K562 (cell line): ENCODE results near the gene BCAS1. TPM values are rescaled to one million over a fixed set of nuclear protein-coding genes. Genes with fewer than 3 reads are reported as not detected.

ENCODE experiments used
- ATAC-seq: fragments of 200-7000 bp; cut with Tn5 transposase; 3 replicates; pipeline ENCODE4 v1.9.1; 2020; ENCODE audit warnings: moderate library complexity
- BruUV-seq: library from RNA; stranded (reverse); fragments of 400-500 nt; replicated peaks from 2 replicates; lab custom pipeline; 2021; lab: Mats Ljungman, UMichigan
- CTCF ChIA-PET: fragments of 300-600 bp; formaldehyde crosslinking; extraction: SDS; loops from one replicate; lab custom pipeline; 2021; ENCODE audit warnings: low intra/inter-chr PET ratio; lab: Yijun Ruan, JAX
- POLR2A ChIA-PET: fragments of 300-600, 350-650 bp; sonication (Branson Sonifier 250); formaldehyde crosslinking; extraction: SDS; loops from one replicate; lab custom pipeline; 2021; ENCODE audit warnings: antibody characterized with exemption, inconsistent platforms; lab: Yijun Ruan, JAX
- DNase-seq, 4 experiments: peaks; one replicate each; pipeline versions ENCODE4 v3.0.0 to v3.0.0-alpha.2; 2011 to 2018; ENCODE audit warnings: low spot score in 3 of 4, mixed read lengths in 3 of 4; ENCODE audit errors: extremely low read depth in 1 of 4
- FAIRE-seq: peaks from 2 replicates; lab custom pipeline; 2011; peaks lifted over from hg19 to GRCh38; lab: Jason Lieb, UNC
- H2AFZ ChIP-seq: 2 replicates; pipeline ENCODE4 v1.6.0; 2011; ENCODE audit warnings: low read depth, low read length, control low read depth, inconsistent platforms
- H3K27ac ChIP-seq: fragments of 200-600 bp; 3 replicates; pipeline ENCODE4 v1.8.0; 2011; ENCODE audit warnings: low read depth, mild to moderate bottlenecking, control low read depth, inconsistent platforms, low read length, moderate library complexity, mixed read lengths; ENCODE audit errors: extremely low read depth
- H3K27me3 ChIP-seq, 2 experiments: fragments of 300-600 bp in 1 of 2; 2 replicates in 1 of 2; 3 replicates in 1 of 2; pipeline versions ENCODE4 v1.6.0 to v1.8.0; 2011; ENCODE audit warnings: inconsistent platforms in 2 of 2, low read length in 2 of 2, mild to moderate bottlenecking in 1 of 2, mixed read lengths in 1 of 2, moderate library complexity in 1 of 2; ENCODE audit not compliant: control insufficient read depth in 2 of 2, insufficient read depth in 2 of 2
- H3K36me3 ChIP-seq: fragments of 300-600 bp; 3 replicates; pipeline ENCODE4 v1.8.0; 2011; ENCODE audit warnings: mild to moderate bottlenecking, low read length, inconsistent platforms; ENCODE audit not compliant: control insufficient read depth, insufficient read depth
- H3K4me1 ChIP-seq, 2 experiments: fragments of 200-600 bp in 1 of 2; replicated peaks in 1 of 2; 2 replicates in 1 of 2; 3 replicates in 1 of 2; pipeline versions ENCODE4 v1.5.1 to v1.8.0; 2011; ENCODE audit warnings: inconsistent platforms in 2 of 2, low read length in 2 of 2, mild to moderate bottlenecking in 1 of 2, mixed read lengths in 1 of 2, moderate library complexity in 1 of 2; ENCODE audit not compliant: control insufficient read depth in 2 of 2, insufficient read depth in 2 of 2
- H3K4me2 ChIP-seq: 2 replicates; pipeline ENCODE4 v1.6.1; 2011; ENCODE audit warnings: low read length, control low read depth, inconsistent platforms, mixed read lengths; ENCODE audit not compliant: insufficient read depth
- H3K4me3 ChIP-seq: fragments of 200-600 bp; sonication (generic), shearing (Covaris generic); 2 replicates; pipeline ENCODE4 v1.5.1; 2016; ENCODE audit warnings: control low read depth, inconsistent platforms
- H3K79me2 ChIP-seq: fragments of 200-600 bp; 3 replicates; pipeline ENCODE4 v1.8.0; 2011; ENCODE audit warnings: low read length, inconsistent platforms; ENCODE audit not compliant: control insufficient read depth, insufficient read depth
- H3K9ac ChIP-seq, 2 experiments: 2 replicates each; pipeline versions ENCODE4 v1.6.0 to v1.6.1; 2011; ENCODE audit warnings: low read depth in 2 of 2, low read length in 2 of 2, control low read depth in 1 of 2, inconsistent platforms in 1 of 2, mild to moderate bottlenecking in 1 of 2, mixed read lengths in 1 of 2; ENCODE audit not compliant: insufficient read depth in 1 of 2
- H3K9me1 ChIP-seq: one replicate; pipeline ENCODE4 v1.6.0; 2011; ENCODE audit warnings: inconsistent platforms, mild to moderate bottlenecking, low read length, moderate library complexity; ENCODE audit not compliant: control insufficient read depth, insufficient read depth
- H3K9me3 ChIP-seq: replicated peaks from 2 replicates; pipeline ENCODE4 v1.5.1; 2011; ENCODE audit warnings: low read depth, low read length, inconsistent platforms; ENCODE audit not compliant: control insufficient read depth, insufficient read depth
- H4K20me1 ChIP-seq: replicated peaks from 2 replicates; pipeline ENCODE4 v1.6.1; 2011; ENCODE audit warnings: low read length, inconsistent platforms, mixed read lengths; ENCODE audit not compliant: control insufficient read depth, insufficient read depth
- E2F4 ChIP-seq: sonication (generic); formaldehyde crosslinking; IDR thresholded peaks from 2 replicates; pipeline ENCODE4 v1.8.0; 2022; ENCODE audit warnings: mild to moderate bottlenecking, low read depth, missing genetic modification reagents
- GTF2A2 ChIP-seq: IDR thresholded peaks from 2 replicates; pipeline ENCODE4 v1.6.1; 2016; ENCODE audit warnings: mild to moderate bottlenecking, missing genetic modification characterization, missing compliant biosample characterization
- HMG20A ChIP-seq: fragments of 450-650 bp; formaldehyde crosslinking; conservative IDR thresholded peaks from 2 replicates; pipeline ENCODE4 v1.4.0; 2020; ENCODE audit warnings: mild to moderate bottlenecking, mixed read lengths
- KAT8 ChIP-seq: fragments of 450-650 bp; IDR thresholded peaks from 2 replicates; pipeline ENCODE4 v1.6.1; 2016; ENCODE audit warnings: low read depth, mild to moderate bottlenecking
- MTA3 ChIP-seq: fragments of 450-650 bp; formaldehyde crosslinking; IDR thresholded peaks from 2 replicates; pipeline ENCODE4 v1.6.1; 2017; ENCODE audit warnings: mild to moderate bottlenecking, borderline replicate concordance
- NR2C2 ChIP-seq, 2 experiments: fragments of 200-800 bp in 1 of 2; sonication (Bioruptor generic) in 1 of 2; sonication (generic) in 1 of 2; formaldehyde crosslinking in 1 of 2; IDR thresholded peaks; 2 replicates each; pipeline versions ENCODE4 v1.6.1 to v1.8.0; 2016 to 2022; ENCODE audit warnings: mild to moderate bottlenecking in 1 of 2, missing compliant biosample characterization in 1 of 2, missing genetic modification characterization in 1 of 2, missing genetic modification reagents in 1 of 2
- SMARCA4 ChIP-seq: fragments of 450-650 bp; IDR thresholded peaks from 2 replicates; pipeline ENCODE4 v1.6.1; 2016
- ZNF398 ChIP-seq: fragments of 250-450 bp; sonication (Bioruptor Pico); IDR thresholded peaks from 2 replicates; pipeline ENCODE4 v1.8.0; 2021; ENCODE audit warnings: moderate library complexity, mild to moderate bottlenecking, inconsistent platforms
- ZNF589 ChIP-seq: fragments of 200-800 bp; sonication (Bioruptor generic); IDR thresholded peaks from 2 replicates; pipeline ENCODE4 v1.6.1; 2016; ENCODE audit warnings: low read depth, missing genetic modification characterization, missing compliant biosample characterization
- ZNF639 ChIP-seq, 2 experiments: fragments of 200-800 bp in 1 of 2; sonication (Bioruptor generic) in 1 of 2; sonication (generic) in 1 of 2; formaldehyde crosslinking in 1 of 2; IDR thresholded peaks in 1 of 2; conservative IDR thresholded peaks in 1 of 2; 2 replicates each; pipeline versions ENCODE4 v1.5.0 to v1.6.1; 2016 to 2020; ENCODE audit warnings: missing compliant biosample characterization in 1 of 2, missing genetic modification characterization in 1 of 2, missing genetic modification reagents in 1 of 2
- WGBS: fragments of 100-300 bp; shearing (Covaris generic); methylation state at CpG from one replicate; pipeline ENCODE4 v1.1.6; 2016; ENCODE audit warnings: low coverage, mixed read lengths; ENCODE audit not compliant: insufficient coverage; ENCODE audit errors: missing lambda C conversion rate; 5-methylcytosine and 5-hydroxymethylcytosine counted together
- in situ Hi-C: fragments of 300-500 bp; cut with MboI; formaldehyde crosslinking; loops from 4 replicates; pipeline ENCODE4 v1.15.0; 2018; ENCODE audit warnings: inconsistent platforms, mixed read lengths
- intact Hi-C: fragments of 100-400 bp; cut with micrococcal nuclease; formaldehyde crosslinking; loops from 2 replicates; pipeline ENCODE4 v1.14.2; 2022
- polyA plus RNA-seq, 8 experiments: library from polyadenylated mRNA; depleted of rRNA in 4 of 8; stranded (reverse) in 5 of 8; unstranded in 3 of 8; fragments of >200 nt; fragmentation: Nextera tagmentation in 2 of 8; fragmentation: Illumina TruSeq in 1 of 8; extraction: Ambion mirVana in 2 of 8; extraction: Trizol in 1 of 8; gene quantifications; 2 replicates each; pipeline versions ENCODE4 v1.2.1 to v1.2.3, GENCODE V29; 2011 to 2014; ENCODE audit warnings: inconsistent platforms in 1 of 8, missing spikeins in 1 of 8
- total RNA-seq, 7 experiments: library from RNA; depleted of rRNA in 6 of 7; stranded (reverse); fragments of >200 nt in 6 of 7; fragmentation: Illumina TruSeq in 2 of 7; extraction: Trizol in 2 of 7; gene quantifications; 2 replicates each; pipeline versions ENCODE4 v1.2.1 to v1.2.3, GENCODE V29; 2011 to 2021; ENCODE audit warnings: low replicate concordance in 1 of 7

BCAS1 gene
- total and polyA plus RNA-seq, 9 of the 15 experiments (the other 6 are each of a cell fraction or from before 2014, with no cell fraction given): 0.18 to 2.3 (median 0.93) TPM

- no peak for TF ChIP-seq E2F4 (CRISPR knock-in tag)
- TF ChIP-seq HMG20A (CRISPR knock-in tag): no peak
- no peak for TF ChIP-seq ZNF398 (CRISPR knock-in tag)
- TF ChIP-seq GTF2A2 (tag): no peak
- peak; percentile 40; the same call in 1 of the 2 replicates for TF ChIP-seq SMARCA4
Measured at GRCh38 chr20:53940907-53941545, 129.4 kb downstream of the BCAS1 start (continued).

GRCh38 chr20:53940360-53940702 lies 130.1 kb downstream of the BCAS1 start:
- FAIRE-seq (no peak), ATAC-seq (no peak), DNase-seq (no peak)
- no peaks in the 10 kb centered on the region for H3K9me1 ChIP-seq
- H3K36me3 ChIP-seq: no peaks in the 10 kb centered on the region; the same call in 2 of the 3 replicates
- ChIA-PET CTCF (interaction anchor here (0.7 to 3.7 kb wide), 4 partner anchors 25 to 527 kb away, joined by 3 to 32 read pairs (median 3); partner anchors contain the start of gene ZNF217), POLR2A (interaction anchor here (0.6 to 1.3 kb wide), 5 partner anchors 19 to 861 kb away, joined by 3 to 4 read pairs (median 4); no protein-coding TSS in a partner anchor)
- H3K4me3 ChIP-seq: no peak overlapping the region
- H3K9me3 ChIP-seq: no peaks in the 10 kb centered on the region
- no TSS peak for BruUV-seq
- WGBS: 64% methylated on average over 7 of the region's 7 CpGs
- peaks cover 0 to 52% of the 10 kb centered on the region in 2 experiments; a peak in 4 of 5 replicates for H3K4me1 ChIP-seq
- intact Hi-C loops: loop anchor here (1.0 to 10.0 kb wide), 6 partner anchors 73 to 736 kb away; no protein-coding TSS in a partner anchor
- H2AFZ ChIP-seq: peak overlapping the region; percentile 87
- no peaks in the 10 kb centered on the region for H3K27me3 ChIP-seq
- in situ Hi-C loops: loop anchor here (5.0 kb wide), 2 partner anchors 122 to 363 kb away; no protein-coding TSS in a partner anchor
- no peaks in the 10 kb centered on the region for H4K20me1 ChIP-seq
- H3K79me2 ChIP-seq: no peaks in the 10 kb centered on the region
- H3K4me2 ChIP-seq: no peak overlapping the region
- H3K27ac ChIP-seq: peak overlapping the region; percentile 33; the same call in 2 of the 3 replicates
- H3K9ac ChIP-seq: peak overlapping the region in 1 of 2 experiments; percentile 36; a peak in 1 of 4 replicates
- TF ChIP-seq ZNF639 (CRISPR knock-in tag; conservative IDR thresholded peaks at IDR 0.05 in 1 of 2, IDR thresholded peaks at IDR 0.05 in 1 of 2): 0 out of 4 replicates have a peak, but pooled peaks of 1 of the 2 experiments have one; percentile 18
- no peak for TF ChIP-seq NR2C2 (CRISPR knock-in tag; IDR thresholded peaks at IDR 0.05)
- 0 out of 2 replicates have a peak, but pooled peaks have one; percentile 2 for TF ChIP-seq NR2C2 (tag; IDR thresholded peaks at IDR 0.05)
- TF ChIP-seq KAT8: peak; percentile 3; the same call in 1 of the 2 replicates
- TF ChIP-seq MTA3: no peak
- TF ChIP-seq ZNF589: 0 out of 2 replicates have a peak, but pooled peaks have one; percentile 13
